HG03159 (cell line): ENCODE data around the gene FUZ.

Experiments used
- ATAC-seq: cut with Tn5 transposase; IDR thresholded peaks from one replicate; pipeline ENCODE4 v1.9.1; 2021; ENCODE audit warnings: mild to moderate bottlenecking, moderate library complexity; ENCODE audit not compliant: unreplicated experiment

Gene FUZ

GRCh38 chr19:49807904-49808675 is 5.0 kb downstream of the FUZ start:
- no peak for ATAC-seq

- no peak for ATAC-seq
These were observed 5.8 kb downstream of the FUZ start for GRCh38 chr19:49807058-49807903.

- ATAC-seq: no peak
These were observed 6.5 kb downstream of the FUZ start for GRCh38 chr19:49806620-49806959.

- ATAC-seq: no peak
These were observed 7.1 kb downstream of the FUZ start for GRCh38 chr19:49805822-49806619.

GRCh38 chr19:49803529-49803856 is 9.6 kb downstream of the FUZ start:
- ATAC-seq: no peak

GRCh38 chr19:49802836-49803528 is 10.1 kb downstream of the FUZ start:
- ATAC-seq: no peak

- ATAC-seq: no peak
These were observed 11.0 kb downstream of the FUZ start for GRCh38 chr19:49801966-49802661.

- no peak for ATAC-seq
These were observed 11.6 kb downstream of the FUZ start for GRCh38 chr19:49801401-49801888.

GRCh38 chr19:49800771-49801170 is 12.3 kb downstream of the FUZ start:
- no peak for ATAC-seq

GRCh38 chr19:49799798-49800376 is 13.2 kb downstream of the FUZ start:
- no peak for ATAC-seq

- no peak for ATAC-seq
These were observed 13.8 kb downstream of the FUZ start for GRCh38 chr19:49799271-49799797.

GRCh38 chr19:49798574-49798973 is 14.5 kb downstream of the FUZ start:
- ATAC-seq: no peak

- no peak for ATAC-seq
These were observed 17.5 kb downstream of the FUZ start for GRCh38 chr19:49795615-49796014.

- ATAC-seq: no peak
These were observed 19.6 kb downstream of the FUZ start for GRCh38 chr19:49793561-49793840.

GRCh38 chr19:49792829-49793560 is 20.1 kb downstream of the FUZ start:
- ATAC-seq: no peak

- ATAC-seq: no peak
These were observed 21.2 kb downstream of the FUZ start for GRCh38 chr19:49791776-49792445.

GRCh38 chr19:49790866-49791265 is 22.2 kb downstream of the FUZ start:
- no peak for ATAC-seq

GRCh38 chr19:49788857-49789256 is 24.2 kb downstream of the FUZ start:
- ATAC-seq: no peak

- no peak for ATAC-seq
These were observed 25.3 kb downstream of the FUZ start for GRCh38 chr19:49787746-49788145.
